Medulla oblongata (tissue), 1 donor: Measurements from ENCODE around the gene CNPPD1.
A peak's percentile ranks its signal among the peaks of the same experiment; 100 is the strongest.

Source experiments
- DNase-seq: peaks from one replicate; pipeline ENCODE4 v3.0.0-alpha.2; 2015; ENCODE audit errors: extremely low spot score

Gene CNPPD1

GRCh38 chr2:219176818-219177551 is at the start of gene CNPPD1:
Gene CNPPD1 (minus strand): TSS chr2:219176925. CDS start chr2:219176828, 97 bp downstream.
- DNase-seq: peak; percentile 93

GRCh38 chr2:219225350-219225749 is 48.6 kb upstream of the CNPPD1 start:
- no peak for DNase-seq

DNA sequence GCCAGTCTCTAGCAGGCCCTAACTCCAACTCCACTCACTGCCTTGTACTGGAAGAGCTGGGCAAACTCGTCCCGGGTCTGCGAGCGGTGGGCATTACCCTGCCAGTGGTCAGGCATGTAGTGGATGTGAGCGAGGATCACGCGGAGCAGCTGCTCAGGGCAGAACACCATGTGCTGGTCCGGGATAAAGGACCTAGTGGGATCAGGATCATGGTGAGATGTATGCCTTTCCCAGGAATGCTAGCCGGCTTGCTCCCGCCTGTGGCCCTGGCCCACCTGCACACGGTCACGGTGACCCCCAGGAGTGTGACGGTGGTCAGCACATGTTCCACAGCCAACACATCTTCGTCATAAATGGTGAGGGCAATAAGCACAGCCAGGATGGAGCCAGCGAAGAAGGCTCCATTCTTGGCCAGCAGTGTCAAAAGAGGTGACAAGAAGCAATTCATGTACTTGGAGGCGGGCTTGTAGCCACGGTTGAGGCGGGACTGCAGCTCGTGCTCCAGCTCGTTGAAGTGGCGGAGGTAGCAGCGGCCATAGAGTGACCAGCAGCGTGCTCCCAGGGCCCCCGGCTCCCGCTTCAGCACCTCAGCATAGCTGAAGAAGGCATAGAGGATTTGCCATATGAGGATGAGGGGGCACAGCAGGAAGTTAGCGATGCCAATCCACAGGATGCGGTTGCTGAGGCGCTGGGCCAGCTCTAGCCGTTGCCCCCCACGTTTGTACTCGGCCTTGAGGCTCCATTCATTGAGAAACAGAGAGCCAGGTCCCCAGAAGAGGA is 47.3 kb upstream of the CNPPD1 start:
- no peak for DNase-seq

GRCh38 chr2:219221957-219222518 is 45.3 kb upstream of the CNPPD1 start:
- DNase-seq: no peak

- no peak for DNase-seq
Measured at GRCh38 chr2:219220652-219221402, 44.1 kb upstream of the CNPPD1 start.

DNA sequence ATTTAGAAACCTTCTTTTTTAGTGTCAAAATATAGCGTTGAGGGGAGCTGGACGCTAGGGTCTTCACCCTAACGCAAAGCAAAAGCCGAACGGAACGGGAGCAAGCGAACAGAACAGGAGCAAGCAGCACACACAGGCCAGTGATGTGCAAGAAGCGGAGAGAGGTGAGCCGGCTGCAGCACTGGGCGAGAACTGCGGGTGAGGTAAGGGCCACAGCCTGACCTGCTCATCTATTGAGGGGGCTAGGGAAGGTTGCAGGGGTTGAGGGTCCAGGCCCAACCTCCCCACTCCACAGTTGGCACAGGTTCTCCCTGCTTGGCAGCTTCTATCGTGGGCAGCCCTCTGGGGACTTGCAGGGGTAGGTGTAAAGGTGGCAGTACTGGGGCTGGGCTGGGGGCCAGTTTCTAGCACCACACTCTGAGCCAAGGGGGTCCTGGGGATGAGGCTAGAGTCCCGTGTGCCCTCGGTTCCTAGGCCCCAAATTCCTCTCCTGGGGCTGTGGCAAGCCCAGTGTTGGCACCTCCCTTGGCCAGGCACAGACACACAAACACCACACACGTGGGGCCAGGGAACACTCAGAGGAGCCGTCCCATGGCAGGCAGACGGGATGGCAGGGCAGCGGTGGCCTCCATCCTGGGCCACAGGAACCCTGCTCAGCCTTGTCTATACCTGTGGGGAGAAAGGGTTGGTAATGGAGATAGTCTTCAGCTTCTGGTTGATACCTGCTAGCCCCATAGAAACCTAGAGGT is 43.2 kb upstream of the CNPPD1 start:
- DNase-seq: no peak

- peak; percentile 97 for DNase-seq
Measured at GRCh38 chr2:219218732-219219701, 42.3 kb upstream of the CNPPD1 start, which contains the start of gene ABCB6. Gene ABCB6 (minus strand): TSS chr2:219218958. CDS start chr2:219218673, 285 bp downstream.

DNA sequence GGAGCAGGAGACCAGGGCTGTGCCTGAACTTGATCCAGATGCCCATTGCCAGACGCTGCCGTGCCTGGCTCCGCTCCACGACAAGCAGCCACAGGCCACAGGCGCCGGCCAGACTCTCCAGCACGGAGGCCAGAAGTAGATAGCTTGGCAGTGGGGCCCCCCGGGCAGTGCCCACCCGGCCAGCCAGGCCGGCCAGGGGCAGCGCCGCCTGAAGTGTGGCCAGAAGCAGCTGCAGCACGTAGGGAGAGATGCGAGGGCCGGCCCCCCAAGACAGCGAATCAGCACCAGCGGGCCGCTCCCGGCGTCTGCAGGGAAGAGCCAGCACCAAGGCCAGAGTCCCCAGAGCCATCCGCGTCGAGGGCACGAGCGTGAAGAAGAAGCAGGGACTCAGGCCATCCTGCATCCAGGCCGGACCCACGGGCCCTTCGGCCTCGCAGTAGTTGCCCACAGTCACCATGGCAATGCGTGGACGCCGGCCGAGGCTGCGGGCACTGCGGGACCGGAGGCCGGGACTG is 41.5 kb upstream of the CNPPD1 start:
- DNase-seq: peak; percentile 44

DNA sequence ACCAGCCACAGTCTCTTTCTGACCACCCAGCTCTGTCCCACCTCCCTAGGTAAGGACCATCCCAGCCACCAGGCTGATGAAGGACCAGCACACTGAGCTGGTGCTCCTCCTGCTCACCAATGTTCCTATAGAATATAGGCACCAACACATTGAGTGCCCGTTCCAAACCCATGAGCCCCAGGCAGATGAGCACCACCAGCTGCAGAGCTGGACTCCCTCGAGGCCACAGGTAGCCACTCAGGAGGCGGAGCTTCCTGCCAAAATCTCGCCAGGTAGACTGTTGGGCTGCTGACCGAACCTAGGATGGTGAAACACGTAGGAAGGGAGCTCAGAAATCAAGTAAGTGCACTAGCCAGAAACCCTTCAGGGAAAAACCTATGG is 39.8 kb upstream of the CNPPD1 start:
- DNase-seq: no peak

GRCh38 chr2:219215871-219216534 is 39.3 kb upstream of the CNPPD1 start:
- no peak for DNase-seq

DNA sequence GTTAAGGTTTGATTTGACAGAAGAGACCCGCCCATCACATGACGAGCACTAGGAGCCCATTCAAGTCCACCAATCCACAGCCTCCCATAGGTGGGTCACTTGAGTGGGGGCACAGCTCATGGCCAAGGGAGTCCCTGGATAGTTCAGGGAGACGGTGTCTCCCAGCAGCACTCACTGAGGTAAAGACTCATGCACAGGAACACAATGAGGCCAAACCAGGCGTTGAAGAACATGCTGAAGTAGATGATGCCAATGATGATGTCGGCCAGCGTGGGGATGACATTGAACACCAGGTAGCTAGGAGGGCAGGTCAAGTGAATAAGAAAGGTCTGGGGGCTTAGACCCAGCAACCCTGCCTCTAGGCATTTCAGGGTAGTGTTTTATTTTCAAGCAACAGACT is 38.1 kb upstream of the CNPPD1 start:
- DNase-seq: no peak

- DNase-seq: no peak
Measured at GRCh38 chr2:219214141-219214540, 37.4 kb upstream of the CNPPD1 start.

DNA sequence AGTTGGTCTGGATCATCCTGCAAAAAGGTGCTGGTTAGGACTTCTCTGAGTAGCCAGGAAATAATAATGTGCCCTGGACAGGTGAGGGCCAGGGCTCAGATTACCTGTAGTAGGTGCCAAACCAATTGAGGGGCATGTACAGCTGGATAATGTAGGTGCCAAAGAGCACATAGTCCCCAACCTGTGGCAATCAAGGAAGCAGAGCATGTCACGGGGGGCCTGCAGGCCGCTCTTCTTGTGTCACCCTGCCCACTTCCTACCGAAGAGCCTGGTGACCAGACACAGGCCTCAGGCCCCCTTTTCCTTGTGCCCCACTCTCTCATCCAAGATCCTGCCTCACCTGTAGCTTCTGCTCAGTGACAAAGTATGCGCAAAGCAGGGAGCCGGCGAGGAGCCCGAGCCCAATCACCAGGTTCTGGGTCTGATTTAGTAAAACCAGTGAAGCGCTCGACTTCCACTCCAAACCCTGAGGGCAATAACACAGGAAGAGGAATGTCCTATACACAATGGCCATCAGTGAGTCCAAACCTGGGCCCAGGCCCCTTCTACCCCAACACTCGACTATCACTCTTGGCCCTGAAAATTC is 36.9 kb upstream of the CNPPD1 start:
- no peak for DNase-seq

- DNase-seq: no peak
Measured at GRCh38 chr2:219213026-219213415, 36.3 kb upstream of the CNPPD1 start.

DNA sequence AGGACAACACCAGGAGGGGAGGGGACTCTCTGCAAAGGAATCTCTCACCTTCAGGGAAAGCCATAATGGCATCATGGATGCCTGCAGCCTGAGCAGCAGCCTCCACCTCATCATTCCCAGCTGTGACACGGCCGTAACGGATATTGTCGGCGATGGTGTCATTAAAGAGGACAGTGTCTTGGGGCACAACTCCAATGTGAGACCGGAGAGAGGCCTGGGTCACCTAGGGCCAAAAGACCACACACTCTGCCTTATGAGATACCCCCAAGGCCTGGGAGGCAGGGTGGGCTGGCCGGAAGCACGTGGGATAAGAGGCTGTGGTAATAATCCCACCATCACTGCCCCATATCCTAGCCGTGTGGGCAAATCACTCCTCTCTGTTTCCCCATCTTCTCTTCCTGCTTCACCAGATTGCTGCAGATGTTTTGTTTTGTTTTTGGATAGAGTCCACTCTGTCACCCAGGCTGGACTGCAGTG is 34.2 kb upstream of the CNPPD1 start:
- DNase-seq: no peak

GRCh38 chr2:219210196-219210885 is 33.6 kb upstream of the CNPPD1 start:
- no peak for DNase-seq

GRCh38 chr2:219209236-219210195 is 32.8 kb upstream of the CNPPD1 start:
- no peak for DNase-seq
